ENCODE data around the gene GPR33. TPM values are rescaled to one million over a fixed set of nuclear protein-coding genes. Genes with fewer than 3 reads are reported as not detected.

Gene GPR33
- total RNA-seq, 1 experiment from 2014 or later: not detected

DNA sequence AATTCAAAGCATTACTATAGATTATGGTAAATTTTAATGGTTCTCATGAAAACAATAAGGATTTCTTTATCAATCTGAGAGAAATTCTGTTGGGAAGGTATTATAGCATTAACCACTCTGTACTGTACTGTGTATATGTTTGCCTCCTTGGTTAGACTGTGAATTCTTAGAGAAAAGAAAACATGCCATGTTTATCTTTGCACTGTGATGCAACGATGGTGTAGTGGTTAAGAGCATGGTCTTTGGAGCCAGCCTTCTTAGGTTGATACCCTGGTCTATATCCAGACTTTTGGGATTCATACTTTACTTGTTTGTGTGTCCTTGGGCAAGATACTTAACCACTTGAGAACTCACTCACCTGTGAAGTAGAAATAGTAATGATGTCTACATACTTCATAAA lies 41.2 kb upstream of the GPR33 start:
- H3K23me2 ChIP-seq (ENCODE audit: insufficient read length, low read depth, low read length, poor library complexity, severe bottlenecking): no peaks in the 10 kb centered on the region
- WGBS (ENCODE audit: extremely low coverage, insufficient read length, low lambda C conversion rate): no CpG with 5 or more reads among the region's 1 CpG
- no peaks in the 10 kb centered on the region for H3K79me1 ChIP-seq (ENCODE audit: insufficient read depth, low read depth, low read length, poor library complexity, severe bottlenecking)
- no peaks in the 10 kb centered on the region; a peak in 1 of 7 replicates for H3K36me3 Mint-ChIP-seq (ENCODE audit: insufficient read depth in 1 of 3, low read depth in 3 of 3)
- no peak overlapping the region for H2BK12ac ChIP-seq (ENCODE audit: insufficient read length, low read depth, low read length)
- H3K79me2 ChIP-seq (ENCODE audit: insufficient read depth, low read length): no peaks in the 10 kb centered on the region
- H3K27me3 ChIP-seq (ENCODE audit: insufficient read depth, low read length): no peaks in the 10 kb centered on the region
- H3K27ac ChIP-seq (ENCODE audit: insufficient read length, low read depth, low read length): no peak overlapping the region
- no peak overlapping the region for H3K14ac ChIP-seq (ENCODE audit: insufficient read depth, low read length)
- no peak overlapping the region for H3K4me2 ChIP-seq (ENCODE audit: insufficient read depth, insufficient read length, low read length)
- no peaks in the 10 kb centered on the region for H4K20me1 ChIP-seq (ENCODE audit: control insufficient read depth, insufficient read depth, insufficient read length)
- TF ChIP-seq, protein P1, sequence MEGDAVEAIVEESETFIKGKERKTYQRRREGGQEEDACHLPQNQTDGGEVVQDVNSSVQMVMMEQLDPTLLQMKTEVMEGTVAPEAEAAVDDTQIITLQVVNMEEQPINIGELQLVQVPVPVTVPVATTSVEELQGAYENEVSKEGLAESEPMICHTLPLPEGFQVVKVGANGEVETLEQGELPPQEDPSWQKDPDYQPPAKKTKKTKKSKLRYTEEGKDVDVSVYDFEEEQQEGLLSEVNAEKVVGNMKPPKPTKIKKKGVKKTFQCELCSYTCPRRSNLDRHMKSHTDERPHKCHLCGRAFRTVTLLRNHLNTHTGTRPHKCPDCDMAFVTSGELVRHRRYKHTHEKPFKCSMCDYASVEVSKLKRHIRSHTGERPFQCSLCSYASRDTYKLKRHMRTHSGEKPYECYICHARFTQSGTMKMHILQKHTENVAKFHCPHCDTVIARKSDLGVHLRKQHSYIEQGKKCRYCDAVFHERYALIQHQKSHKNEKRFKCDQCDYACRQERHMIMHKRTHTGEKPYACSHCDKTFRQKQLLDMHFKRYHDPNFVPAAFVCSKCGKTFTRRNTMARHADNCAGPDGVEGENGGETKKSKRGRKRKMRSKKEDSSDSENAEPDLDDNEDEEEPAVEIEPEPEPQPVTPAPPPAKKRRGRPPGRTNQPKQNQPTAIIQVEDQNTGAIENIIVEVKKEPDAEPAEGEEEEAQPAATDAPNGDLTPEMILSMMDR (conservative IDR thresholded peaks at IDR 0.05): no peak
- H3K4ac ChIP-seq (ENCODE audit: low read depth, low read length): no peak overlapping the region
- no peaks in the 10 kb centered on the region for H3K9me3 ChIP-seq (ENCODE audit: control insufficient read depth, low read depth, low read length)
- H3K27me3 Mint-ChIP-seq (ENCODE audit: low read depth): no peaks in the 10 kb centered on the region
- no peak overlapping the region for H2AK5ac ChIP-seq (ENCODE audit: insufficient read length, low read length)
- H3K18ac ChIP-seq (ENCODE audit: insufficient read length, low read depth, low read length): no peak overlapping the region
- no peak overlapping the region for H2AFZ ChIP-seq (ENCODE audit: low read length)
- no peak overlapping the region for H2BK120ac ChIP-seq (ENCODE audit: low read depth, low read length, poor library complexity, severe bottlenecking)
- H4K91ac ChIP-seq (ENCODE audit: insufficient read length, low read depth, low read length): no peak overlapping the region
- no peak overlapping the region for H3T11ph ChIP-seq (ENCODE audit: low read length)
- no peak overlapping the region for H4K8ac ChIP-seq (replicated peaks; ENCODE audit: insufficient read length, low read depth, low read length)
- H3K56ac ChIP-seq (ENCODE audit: insufficient read length, low read depth, low read length): no peak overlapping the region
- 0 out of 4 replicates have a peak, but pooled peaks cover 0 to 4% of the 10 kb centered on the region in 2 experiments for H3K4me1 Mint-ChIP-seq
- no peak for DNase-seq
- H3K9ac ChIP-seq (ENCODE audit: extremely low read depth, insufficient read length, low read length): no peak overlapping the region
- no peak overlapping the region for H2BK5ac ChIP-seq (ENCODE audit: insufficient read length, low read length)
- H4K5ac ChIP-seq (ENCODE audit: insufficient read length, low read depth, low read length): no peak overlapping the region
- H2BK15ac ChIP-seq (ENCODE audit: low read depth, low read length): no peak overlapping the region
- no peaks in the 10 kb centered on the region for H3K4me1 ChIP-seq (ENCODE audit: insufficient read depth, low read length)
- no peak overlapping the region for H2BK20ac ChIP-seq (ENCODE audit: low read depth, low read length, poor library complexity, severe bottlenecking)
- H3K9me3 Mint-ChIP-seq: no peaks in the 10 kb centered on the region
- H3K23ac ChIP-seq (ENCODE audit: insufficient read length, low read depth, low read length): no peak overlapping the region
- H3K4me3 Mint-ChIP-seq: no peak overlapping the region
- H3K27ac Mint-ChIP-seq: no peak overlapping the region
